HG03432 (cell line): ENCODE results near the gene OR11H6.
"Not testable (repeated sequence)": the region's sequence is repeated elsewhere in the genome, so short reads cannot be mapped to it uniquely, and the experiment has no call there.

Source experiments
- ATAC-seq: cut with Tn5 transposase; IDR thresholded peaks from one replicate; pipeline ENCODE4 v1.9.1; 2021; ENCODE audit warnings: mild to moderate bottlenecking, moderate library complexity; ENCODE audit not compliant: unreplicated experiment

OR11H6 gene, protein sequence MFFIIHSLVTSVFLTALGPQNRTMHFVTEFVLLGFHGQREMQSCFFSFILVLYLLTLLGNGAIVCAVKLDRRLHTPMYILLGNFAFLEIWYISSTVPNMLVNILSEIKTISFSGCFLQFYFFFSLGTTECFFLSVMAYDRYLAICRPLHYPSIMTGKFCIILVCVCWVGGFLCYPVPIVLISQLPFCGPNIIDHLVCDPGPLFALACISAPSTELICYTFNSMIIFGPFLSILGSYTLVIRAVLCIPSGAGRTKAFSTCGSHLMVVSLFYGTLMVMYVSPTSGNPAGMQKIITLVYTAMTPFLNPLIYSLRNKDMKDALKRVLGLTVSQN

DNA sequence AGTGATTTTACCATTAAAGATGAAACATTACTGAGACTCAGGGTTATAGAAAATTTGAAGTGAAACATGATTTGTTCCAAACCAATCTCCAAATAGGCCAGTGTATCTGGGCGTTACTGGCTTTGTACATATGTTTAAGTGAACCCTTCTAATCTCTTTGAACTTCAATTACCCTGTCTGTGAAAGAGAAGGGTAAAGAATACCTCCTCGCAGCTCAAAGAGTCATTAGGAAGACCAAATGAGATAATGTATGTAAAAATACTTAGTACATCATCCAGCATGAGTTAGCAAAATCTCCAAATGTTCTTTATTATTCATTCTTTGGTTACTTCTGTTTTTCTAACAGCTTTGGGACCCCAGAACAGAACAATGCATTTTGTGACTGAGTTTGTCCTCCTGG is at the start of gene OR11H6:
Gene OR11H6, plus strand, starts transcription at position 301 of the 400 bp plus-strand sequence. Its CDS starts 0 bp downstream, at position 301.
- no peak for ATAC-seq

DNA sequence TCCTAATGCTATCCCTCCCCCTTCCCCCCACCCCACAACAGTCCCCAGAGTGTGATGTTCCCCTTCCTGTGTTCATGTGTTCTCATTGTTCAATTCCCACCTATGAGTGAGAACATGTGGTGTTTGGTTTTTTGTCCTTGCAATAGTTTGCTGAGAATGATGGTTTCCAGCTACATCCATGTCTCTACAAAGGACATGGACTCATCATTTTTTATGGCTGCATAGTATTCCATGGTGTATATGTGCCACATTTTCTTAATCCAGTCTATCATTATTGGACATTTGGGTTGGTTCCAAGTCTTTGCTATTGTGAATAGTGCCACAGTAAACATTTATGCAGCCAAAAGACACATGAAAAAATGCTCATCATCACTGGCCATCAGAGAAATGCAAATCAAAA is 49.3 kb upstream of the OR11H6 start:
- not testable (repeated sequence) for ATAC-seq

DNA sequence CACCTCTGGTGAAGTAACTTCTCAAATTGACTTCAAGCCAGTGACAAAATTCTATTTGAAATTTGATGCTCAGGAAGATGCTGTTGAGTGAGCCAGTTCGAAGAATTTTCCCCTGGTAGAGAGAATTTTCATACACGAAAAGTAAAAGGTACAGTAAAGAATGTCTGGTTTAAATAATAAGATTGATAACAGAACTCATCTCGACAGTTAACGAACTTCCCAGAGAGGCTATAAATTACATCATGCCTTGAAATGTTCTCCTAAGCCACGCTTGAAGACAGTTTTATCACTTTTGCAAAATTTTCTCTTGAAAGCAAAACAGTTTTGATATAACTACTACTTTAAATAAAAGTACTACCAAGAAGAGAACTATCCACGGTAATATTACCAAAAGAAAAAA is 47.2 kb upstream of the OR11H6 start:
- no peak for ATAC-seq

DNA sequence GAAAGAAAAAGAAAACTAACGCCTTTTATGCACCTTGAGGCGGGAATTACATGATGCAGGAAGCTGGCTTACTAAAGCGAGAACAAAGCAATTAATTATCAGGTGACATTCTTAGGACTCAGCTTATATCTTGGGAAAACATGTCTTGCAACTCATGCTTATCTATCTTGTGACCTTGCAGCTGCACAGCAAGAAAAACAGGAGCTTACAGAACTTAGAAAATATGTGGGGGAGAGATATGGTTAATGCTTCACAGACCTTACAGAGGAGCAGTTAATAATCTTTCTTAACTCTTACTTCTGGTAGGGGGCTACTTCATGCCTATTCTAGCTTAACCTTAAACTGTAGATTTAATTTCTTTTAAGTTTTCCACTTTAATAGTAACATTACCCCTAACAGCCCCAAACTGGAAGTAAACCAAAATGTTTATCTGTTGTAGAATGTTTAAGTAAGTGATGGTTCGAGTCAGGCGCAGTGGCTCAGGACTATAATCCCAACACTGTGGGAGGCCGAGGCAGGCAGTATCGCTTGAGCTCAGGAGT is 46.0 kb upstream of the OR11H6 start:
- ATAC-seq, result no peak

DNA sequence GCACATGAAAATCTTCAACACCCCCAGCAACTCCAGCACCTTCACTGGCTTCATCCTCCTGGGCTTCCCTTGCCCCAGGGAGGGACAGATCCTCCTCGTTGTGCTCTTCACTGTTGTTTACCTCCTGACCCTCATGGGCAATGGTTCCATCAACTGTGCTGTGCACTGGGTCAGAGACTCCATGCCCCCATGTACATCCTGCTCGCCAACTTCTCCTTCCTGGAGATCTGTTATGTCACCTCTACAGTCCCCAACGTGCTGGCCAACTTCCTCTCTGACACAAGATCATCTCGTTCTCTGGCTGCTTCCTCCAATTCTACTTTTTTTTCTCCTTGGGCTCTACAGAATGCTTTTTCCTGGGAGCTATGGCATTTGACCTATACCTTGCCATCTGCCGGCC is 44.3 kb upstream of the OR11H6 start:
- ATAC-seq, result no peak

DNA sequence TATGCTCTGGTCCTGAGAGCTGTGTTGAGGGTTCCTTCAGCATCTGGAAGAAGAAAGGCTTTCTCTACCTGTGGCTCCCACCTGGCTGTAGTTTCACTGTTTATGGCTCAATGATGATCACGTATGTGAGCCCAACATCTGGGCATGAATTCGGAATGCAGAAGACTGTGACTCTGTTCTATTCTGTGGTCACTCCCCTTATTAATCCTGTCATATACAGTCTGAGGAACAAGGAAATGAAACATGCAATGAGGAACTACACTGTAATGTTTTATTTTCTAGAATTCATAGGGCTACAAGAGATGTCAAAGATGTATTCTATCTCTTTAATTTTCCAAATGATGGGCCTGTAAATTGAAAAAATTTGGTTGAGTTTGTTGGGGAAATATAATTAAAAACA is 43.6 kb upstream of the OR11H6 start:
- no peak for ATAC-seq

DNA sequence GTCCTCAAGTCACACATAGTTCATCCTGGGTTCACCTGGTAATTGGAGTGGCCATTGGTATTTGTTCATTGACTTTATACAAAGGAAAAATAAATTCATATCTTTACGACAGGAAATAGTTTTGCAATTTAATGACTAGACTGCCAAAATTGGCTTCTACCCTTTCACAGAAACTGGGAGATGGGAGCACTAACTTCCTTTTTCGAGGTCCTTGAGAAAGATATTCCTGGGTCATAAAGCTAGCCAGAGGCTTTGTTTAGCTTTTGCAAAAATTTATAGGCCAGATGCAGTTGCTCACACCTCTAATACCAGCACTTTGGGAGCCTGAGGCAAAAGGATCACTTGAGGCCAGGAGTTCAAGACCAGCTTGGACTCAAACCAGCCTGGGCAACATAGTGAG is 43.0 kb upstream of the OR11H6 start:
- no peak for ATAC-seq

DNA sequence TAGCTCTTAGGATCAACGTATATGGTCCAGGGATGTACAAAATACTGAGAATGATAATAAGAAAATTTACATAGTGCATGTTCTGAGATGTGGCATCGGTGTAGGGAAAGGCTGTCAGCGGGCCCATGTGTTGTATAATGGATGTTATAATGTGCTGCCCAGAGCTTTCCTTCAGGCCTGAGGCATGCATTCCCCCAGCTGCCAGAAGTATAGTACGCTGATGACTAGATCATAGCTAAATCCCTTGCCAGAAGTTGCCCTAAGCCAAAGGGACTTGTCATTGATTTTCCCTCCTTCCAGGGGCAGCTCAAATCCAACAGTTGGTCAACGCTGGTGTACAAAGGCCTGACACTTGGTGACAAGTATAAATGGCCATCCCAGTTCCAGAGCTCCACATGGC is 39.3 kb upstream of the OR11H6 start:
- no peak for ATAC-seq

DNA sequence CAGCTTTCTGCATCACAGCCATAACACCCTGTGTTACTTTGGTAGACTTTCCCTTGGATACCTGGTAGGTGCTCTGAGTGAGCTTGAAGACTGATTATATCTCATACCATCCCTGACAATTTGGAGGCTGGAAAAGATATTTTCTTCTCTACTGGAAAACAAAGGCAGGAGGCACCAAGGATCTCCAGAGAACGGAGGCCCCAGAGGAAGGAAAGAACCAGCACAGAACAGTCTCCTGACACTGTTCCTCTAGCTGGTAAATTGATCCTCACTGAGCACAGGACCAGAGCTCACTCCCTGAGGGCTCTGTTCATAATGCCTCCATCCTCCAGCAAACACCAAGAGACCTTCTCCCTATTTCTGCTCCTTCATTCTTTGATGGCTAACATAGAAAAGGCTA is 32.9 kb upstream of the OR11H6 start, which contains the start of gene OR11G2:
Gene OR11G2, plus strand, starts transcription at position 301 of the 400 bp plus-strand sequence. CDS start 6,542 bp downstream, outside the sequence.
- ATAC-seq, result no peak

DNA sequence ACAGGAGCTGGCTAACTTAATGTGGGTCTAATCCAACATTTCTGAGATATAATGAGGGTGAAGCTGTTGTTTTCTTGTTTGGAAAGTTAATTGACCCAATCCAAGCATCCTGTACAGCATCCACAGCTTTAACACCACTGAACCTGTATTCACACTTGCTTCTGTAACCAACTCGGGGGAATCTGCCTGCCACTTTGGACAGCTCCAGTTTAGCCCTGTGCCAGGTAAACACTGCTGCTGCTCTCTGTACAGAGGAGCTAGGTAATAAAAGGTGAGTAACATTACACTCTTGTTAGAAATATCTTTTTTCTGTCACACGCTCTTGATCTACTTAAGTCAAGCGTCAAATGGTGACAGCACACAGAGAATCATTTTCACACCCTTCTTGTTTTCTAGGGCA is 32.1 kb upstream of the OR11H6 start:
- ATAC-seq, result no peak

DNA sequence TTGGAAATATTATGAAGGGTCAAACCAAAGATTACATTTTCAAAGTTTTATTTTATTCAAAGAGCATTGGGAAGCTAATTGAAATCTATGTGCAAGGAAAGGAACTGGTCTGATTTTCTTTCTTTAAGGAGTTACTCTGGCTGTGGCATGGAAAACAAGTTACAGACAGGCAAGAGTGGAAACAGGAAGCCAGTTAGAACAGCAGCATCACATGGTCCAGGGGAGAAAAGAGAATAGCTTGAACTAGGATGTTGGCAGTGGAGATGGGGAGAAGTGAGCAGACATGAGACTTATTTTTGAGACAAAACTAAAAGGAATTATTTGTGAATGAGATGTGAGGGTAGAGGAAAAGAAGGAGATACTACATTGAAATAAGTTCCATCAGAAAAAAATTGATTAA is 29.4 kb upstream of the OR11H6 start:
- no peak for ATAC-seq

DNA sequence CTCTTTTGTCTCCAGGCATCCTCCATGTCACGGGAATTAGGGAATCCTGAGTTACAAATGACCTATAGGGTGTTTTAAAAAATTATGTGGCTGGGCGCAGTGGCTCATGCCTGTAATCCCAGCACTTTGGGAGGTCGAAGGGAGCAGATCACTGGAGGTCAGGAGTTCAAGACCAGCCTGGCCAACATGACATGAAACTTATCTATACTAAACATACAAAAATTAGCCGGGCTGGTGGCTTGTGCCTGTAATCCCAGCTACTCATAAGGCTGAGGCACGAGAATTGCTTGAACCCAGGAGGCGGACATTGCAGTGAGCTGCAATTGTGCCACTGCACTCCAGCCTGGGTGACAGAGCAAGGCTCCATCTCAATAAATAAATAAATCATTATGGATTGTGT is 28.3 kb upstream of the OR11H6 start:
- ATAC-seq, result not testable (repeated sequence)

DNA sequence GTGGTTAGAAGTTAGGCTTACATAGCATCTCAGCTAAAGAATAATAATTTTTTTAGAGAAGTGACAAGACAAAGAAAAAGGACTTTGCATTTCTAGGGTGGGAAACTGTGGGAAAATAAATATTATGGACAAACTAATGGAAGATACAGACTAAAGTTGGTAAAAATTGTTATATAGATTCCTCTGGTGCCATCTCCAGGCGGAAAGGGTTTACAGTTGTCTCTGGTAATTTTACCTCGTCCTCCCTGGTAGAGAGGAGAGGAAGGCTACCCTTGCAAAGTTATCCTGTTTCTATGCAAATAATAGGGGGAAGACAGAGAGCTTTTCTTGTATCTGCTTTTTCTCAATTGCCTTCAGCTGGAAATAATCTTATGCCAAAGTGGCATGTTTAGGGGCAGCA is 27.6 kb upstream of the OR11H6 start:
- ATAC-seq, result no peak

DNA sequence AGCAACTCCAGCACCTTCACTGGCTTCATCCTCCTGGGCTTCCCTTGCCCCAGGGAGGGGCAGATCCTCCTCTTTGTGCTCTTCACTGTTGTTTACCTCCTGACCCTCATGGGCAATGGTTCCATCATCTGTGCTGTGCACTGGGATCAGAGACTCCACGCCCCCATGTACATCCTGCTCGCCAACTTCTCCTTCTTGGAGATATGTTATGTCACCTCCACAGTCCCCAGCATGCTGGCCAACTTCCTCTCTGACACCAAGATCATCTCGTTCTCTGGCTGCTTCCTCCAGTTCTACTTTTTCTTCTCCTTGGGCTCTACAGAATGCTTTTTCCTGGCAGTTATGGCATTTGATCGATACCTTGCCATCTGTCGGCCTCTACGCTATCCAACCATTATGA is 26.1 kb upstream of the OR11H6 start:
- no peak for ATAC-seq

DNA sequence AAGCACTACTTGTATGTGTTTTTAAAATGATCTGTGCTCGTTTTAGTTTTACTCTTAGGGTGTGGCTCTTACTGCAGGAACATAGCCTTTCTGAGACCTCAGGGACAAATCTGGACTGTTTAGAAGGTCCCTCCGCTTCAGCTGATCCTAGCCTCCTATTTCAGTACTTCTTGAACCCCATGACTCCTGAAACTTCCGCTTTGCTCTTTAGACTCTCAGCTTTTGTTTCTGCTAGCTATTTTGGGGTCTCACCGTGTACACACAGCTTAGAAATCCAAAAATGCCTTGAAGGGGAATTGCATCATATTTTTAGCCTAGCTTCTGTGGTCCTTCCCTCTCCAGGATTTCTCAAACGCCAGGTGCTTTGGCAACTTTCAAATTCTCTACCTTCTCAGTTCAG is 24.5 kb upstream of the OR11H6 start:
- no peak for ATAC-seq

DNA sequence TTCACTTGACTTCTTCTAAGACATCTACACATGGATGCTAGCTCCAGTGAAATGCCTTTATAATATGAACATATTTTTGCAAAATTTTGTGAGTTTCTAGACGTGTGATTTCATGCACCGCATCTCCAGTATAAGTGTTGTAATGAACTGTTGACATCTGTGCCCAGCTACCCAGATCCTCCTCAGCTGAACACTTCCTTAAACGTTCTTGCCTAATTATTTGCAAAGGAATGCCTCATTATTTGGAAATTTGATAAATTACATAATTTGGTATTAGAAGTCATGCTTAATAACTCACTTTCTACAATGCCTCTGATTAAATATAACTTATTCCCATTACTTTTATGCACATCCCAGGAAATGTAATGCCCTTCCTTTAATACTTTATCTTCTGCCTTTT is 18.8 kb upstream of the OR11H6 start:
- ATAC-seq, result no peak

DNA sequence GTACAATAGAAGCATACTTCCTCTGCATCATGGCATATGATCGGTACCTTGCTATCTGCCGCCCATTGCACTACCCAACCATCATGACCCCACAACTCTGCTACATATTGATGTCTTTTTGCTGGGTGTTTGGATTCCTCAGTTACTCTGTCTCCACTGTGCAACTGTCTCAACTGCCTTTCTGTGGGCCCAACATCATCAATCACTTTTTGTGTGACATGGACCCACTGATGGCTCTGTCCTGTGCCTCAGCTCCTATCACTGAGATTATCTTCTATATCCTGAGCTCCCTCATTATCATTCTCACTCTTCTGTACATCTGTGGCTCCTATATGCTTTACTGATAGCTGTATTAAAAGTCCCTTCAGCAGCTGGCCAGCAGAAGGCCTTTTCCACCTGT is 13.9 kb upstream of the OR11H6 start:
- no peak for ATAC-seq

DNA sequence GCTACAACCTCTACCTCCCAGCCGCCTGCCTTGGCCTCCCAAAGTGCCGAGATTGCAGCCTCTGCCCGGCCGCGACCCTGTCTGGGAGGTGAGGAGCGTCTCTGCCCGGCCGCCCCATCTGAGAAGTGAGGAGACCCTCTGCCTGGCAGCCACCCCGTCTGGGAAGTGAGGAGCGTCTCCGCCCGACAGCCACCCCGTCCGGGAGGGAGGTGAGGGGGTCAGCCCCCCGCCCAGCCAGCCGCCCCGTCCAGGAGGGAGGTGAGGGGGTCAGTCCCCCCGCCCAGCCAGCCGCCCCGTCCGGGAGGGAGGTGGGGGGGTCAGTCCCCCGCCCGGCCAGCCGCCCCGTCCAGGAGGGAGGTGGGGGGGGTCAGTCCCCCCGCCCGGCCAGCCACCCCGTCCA is 11.1 kb upstream of the OR11H6 start:
- not testable (repeated sequence) for ATAC-seq

DNA sequence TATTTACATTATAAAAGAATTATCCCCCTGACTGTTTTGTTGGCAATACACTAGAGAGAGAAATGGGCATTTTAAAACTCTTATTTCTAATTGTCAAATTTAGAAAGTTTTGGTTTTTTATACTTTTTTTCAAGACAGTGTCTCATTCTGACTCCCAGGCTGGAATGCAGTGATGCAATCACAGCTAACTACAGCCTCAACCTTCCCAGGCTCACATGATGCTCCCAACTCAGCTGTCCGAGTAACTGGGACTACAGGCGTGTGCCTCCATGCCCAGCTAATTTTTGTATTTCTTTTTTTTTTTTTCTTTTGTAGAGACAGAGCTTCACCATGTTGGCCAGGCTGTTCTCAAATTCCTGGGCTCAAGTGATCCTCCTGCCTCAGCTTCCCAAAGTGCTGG is 8.3 kb upstream of the OR11H6 start:
- ATAC-seq, result no peak

DNA sequence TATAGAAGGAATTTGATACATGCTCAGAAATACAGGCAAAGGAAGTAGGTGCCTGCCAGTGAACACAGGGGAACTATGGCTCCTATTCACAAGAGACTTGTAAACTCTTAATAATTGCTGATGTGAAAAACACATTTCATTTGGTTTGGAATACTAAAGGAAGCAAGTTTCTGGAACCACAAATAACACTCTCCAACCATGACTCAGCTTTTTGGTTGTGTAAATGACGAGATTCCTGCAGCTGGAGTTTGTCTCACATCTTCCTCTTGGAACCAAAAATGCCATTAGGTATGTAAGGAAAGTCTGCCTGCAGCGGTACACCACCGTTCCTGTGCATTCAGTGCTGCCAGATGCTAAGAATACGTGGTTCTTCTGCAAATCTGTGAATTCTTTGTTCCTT is 4.5 kb upstream of the OR11H6 start:
- no peak for ATAC-seq

DNA sequence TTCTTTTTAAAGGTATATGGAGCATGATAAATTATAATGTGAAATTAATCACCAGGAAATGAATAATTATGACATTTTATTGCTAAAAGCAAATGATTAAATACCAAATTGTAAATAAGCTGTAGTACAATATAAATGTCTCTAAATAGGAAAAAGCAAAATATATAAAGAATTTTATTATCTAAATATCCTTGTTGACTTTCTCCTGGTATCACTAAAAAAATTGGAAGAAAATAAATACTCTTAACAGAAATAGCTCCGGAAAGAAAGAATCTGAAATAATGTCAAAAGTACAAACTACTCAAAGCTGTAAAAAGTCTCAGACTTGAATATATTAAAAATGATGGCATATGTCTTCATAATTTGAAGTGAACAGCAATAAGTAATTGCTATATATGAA is 5.2 kb downstream of the OR11H6 start, which contains the start of gene OR11H7:
Gene OR11H7, plus strand, starts transcription at position 301 of the 400 bp plus-strand sequence.
- no peak for ATAC-seq

DNA sequence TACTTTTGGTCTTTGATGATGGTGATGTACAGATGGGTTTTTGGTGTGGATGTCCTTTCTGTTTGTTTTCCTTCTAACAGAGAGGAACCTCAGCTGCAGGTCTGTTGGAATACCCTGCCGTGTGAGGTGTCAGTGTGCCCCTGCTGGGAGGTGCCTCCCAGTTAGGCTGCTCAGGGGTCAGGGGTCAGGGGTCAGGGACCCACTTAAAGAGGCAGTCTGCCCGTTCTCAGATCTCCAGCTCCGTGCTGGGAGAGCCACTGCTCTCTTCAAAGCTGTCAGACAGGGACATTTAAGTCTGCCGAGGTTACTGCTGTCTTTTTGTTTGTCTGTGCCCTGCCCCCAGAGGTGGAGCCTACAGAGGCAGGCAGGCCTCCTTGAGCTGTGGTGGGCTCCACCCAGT is 11.9 kb downstream of the OR11H6 start:
- ATAC-seq, result not testable (repeated sequence)
